GM18498 (cell line): ENCODE results near the gene GSE1.

Source experiments
- ATAC-seq: cut with Tn5 transposase; IDR thresholded peaks from one replicate; pipeline ENCODE4 v1.9.1; 2021; ENCODE audit warnings: mild to moderate bottlenecking, moderate library complexity; ENCODE audit not compliant: unreplicated experiment

GSE1 gene

DNA sequence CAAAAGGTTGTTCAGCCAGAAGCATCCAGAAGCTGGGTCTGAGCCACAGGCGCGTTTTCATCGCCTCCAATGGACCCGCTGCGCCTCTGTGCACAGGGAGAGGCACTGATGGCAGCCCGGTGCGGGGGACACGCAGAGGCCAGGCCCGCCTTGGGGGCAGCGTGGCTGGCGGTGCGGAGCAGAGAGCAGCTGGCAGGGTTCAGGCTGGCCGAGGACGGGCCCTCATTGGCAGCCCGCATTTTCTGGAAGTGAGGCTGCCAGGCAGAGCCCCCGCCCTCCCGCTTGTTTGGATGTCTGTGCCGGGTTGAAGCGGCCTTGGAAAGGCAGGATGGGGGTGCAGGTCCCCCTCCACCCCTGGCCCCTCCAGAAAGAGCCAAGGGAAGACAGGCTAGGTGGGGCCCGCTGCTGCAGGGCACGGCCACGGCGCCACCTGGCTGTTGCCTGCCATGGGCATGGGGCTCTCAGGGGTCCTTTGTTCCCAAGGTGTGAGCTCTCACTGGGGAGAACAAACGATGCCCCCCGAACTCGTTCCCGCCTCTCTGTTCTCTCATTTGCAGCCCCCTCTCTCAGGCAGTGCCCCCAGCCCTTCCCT lies 18.8 kb downstream of the GSE1 start:
- no peak for ATAC-seq

DNA sequence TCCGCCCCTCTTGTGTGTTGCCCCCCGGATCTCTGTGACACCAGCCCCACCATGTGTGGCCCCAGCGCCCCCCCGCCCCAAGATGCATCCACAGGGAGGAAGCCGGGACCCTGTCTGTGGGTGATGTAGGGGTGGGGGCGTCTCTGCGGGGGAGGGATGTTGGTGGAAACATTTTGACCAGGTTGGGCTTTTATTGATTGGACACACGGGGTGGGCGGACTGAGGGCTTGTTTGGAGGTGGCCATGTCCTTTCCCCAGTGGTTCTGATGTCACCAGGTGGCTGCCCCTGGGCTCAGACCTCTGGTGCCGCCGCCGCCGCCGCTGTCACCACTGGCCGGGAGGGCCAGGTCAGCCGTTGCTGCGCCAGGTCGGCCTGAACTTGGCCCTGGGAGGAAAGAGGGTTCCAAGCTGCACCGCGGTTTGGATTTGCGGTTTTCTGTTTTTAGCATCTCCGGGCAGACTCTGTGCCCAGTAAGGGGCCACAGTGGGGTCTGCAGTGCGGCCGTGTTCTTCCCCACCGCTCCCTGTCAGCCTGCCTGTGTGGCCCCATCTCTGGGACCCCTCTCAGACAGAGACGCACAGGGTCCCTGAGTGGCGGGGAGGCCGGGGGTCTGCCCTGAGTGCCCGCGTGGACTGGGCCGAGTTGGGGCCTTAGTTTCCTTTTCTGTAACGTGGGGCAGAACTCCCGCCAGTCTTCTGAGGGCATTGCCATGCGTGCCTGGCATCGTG lies 19.8 kb downstream of the GSE1 start:
- no peak for ATAC-seq

DNA sequence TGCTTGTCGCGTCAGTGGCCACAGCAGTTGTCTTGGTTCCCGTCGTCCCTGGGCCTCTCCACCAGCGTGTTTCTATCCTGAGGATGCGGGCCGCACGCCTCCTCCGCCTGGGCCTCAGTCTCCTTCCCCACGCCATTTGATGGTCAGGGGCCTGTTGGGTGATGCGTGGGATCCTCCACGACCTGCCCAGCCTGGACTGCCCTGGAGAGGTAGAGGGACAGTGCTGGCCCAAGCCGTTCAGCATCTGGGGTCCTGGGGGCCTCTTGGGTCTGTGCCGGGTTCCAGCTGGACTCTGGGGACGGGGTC lies 20.3 kb downstream of the GSE1 start:
- ATAC-seq = no peak

DNA sequence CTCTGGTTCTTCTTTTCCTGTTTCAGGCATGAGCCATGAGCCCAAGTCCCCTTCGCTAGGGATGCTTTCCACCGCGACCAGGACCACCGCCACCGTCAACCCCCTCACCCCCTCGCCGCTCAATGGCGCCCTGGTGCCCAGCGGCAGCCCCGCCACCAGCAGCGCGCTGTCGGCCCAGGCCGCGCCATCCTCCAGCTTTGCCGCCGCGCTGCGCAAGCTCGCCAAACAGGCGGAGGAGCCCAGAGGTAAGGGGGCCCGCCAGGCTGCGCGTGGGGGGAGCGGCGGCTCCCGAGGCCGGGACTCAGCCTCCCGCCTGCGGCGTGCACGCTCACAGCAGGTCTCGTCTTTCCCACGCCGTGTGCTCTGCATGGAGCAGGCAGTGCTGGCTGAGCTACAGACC lies 20.8 kb downstream of the GSE1 start:
- ATAC-seq = no peak

DNA sequence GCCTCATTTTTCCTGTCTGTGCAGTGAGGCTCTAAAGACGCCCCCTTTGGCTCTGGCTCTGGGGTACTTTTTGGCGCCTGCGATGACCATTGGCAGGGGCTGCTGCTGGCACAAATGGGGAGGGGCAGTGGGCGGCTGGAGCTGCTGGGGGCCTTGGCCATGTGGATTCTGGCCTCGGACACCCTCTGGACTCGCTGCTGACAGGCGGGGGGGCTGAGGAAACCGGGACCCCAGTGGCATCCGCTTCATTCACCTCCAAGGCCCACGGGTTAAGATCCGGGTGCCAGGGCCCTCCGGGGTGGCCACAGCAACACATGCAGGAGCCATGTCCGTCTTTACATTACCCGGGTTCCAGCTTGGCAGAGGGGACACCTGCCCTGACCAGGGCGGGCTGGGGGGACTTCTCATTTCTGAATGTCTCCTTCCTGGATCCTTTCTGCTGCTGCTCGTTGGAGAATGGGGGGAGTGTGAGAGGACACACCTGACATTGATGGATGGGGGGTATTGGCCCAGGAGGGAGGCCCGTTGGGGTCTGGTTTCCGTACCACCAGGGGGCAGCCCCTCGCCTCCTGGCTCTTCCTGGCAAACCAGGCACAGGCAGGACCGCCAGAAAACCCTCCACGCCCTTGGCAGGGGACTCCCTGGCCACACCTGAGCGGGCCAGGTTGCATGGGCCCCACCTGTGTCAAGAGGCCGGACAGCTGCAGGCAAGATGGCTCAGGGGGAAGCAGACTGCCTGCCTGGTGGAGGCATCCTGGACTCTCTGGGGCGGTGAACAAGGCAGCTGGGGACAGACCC lies 21.8 kb downstream of the GSE1 start:
- no peak for ATAC-seq

DNA sequence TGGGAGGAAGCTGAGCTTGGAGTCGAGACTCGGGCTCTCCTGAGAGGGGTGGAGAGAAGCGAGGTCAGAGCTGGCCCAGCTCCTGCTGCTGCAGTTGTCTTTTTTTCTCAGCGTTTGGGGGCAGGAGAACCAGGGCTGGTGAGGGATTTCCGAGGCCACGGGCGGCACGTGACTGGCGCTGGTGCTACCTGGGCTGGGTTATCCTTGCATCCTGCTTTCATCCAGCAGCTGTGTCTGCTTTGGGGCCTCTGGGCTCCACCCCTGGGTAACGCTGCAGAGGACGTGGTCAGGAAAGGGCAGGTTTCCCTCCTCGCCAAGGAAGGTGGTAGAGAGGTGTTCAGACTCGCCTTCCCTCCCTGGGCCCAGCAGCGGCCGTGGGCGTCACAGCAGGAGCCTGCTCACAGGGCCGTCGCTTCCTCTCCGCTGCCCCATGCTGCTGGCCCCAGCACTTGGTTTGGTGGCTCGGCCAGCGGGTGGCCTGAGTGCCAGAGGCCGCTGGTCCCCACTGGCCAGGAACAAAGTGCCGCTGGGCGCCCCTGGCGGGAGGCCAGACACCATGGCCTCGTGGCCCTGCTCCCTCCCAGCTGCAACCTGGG lies 22.5 kb downstream of the GSE1 start:
- ATAC-seq = no peak

DNA sequence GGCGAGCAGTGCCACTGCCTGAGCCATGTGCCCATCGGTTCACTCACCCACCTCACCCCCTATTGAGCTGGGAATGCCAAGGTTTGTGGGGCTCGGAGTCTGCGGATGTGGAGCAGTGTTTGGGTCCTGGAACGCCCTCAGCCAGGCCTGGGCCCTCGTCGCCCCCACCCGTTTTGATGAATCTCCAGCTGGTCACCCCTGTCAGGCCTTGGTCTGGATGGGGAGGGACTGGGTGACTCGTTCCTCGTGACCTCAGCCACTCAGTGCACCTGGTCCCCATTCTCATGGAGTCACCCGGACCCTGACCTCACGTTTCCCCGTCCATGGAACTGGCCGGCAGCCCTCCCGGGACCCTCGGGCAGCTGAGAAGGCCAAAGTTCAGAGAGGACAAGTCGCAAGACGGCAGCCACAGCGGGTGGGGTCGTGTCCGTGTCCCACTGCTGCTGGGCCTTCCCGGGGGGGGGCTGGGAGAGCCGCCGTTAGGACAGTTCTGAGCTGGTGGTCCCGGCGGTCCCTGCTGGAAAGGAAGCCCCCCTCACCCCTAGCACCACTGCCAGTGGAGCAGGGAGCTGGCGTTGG lies 23.2 kb downstream of the GSE1 start:
- no peak for ATAC-seq

DNA sequence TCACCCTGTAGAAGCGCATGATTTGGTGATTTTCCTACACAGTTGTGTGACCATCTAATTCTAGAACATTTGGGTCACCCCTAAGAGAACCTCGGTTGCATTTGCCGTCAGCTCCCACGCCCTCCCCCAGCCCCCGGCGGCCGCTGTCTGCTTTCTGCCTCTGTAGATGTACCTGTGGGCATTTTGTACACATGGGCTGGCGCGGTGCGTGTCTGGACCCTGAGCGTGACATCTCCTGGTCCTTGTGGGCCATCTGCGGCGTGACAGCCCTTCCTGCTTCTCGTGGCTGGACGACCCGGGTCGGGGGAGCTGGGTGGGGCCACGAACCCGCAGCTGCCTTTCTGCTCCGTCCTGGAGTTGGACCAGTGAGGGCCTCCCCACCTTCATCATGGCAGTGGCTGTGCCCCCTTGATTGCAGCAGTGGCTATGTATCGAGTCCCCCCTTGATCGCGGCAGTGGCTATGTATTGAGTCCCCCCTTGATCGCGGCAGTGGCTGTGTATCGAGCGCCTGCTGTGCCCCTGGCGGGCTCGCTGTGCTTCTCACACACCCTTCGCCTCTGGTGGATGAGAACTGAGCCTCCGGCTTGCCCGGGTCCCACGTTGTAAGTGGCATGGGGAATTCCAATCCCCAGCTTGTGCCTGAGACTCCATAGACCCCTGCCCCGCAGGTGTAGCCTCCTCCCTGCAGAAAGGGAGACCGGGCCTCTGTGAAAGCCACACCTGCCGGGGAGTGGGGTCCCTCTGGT lies 24.1 kb downstream of the GSE1 start:
- ATAC-seq = no peak

DNA sequence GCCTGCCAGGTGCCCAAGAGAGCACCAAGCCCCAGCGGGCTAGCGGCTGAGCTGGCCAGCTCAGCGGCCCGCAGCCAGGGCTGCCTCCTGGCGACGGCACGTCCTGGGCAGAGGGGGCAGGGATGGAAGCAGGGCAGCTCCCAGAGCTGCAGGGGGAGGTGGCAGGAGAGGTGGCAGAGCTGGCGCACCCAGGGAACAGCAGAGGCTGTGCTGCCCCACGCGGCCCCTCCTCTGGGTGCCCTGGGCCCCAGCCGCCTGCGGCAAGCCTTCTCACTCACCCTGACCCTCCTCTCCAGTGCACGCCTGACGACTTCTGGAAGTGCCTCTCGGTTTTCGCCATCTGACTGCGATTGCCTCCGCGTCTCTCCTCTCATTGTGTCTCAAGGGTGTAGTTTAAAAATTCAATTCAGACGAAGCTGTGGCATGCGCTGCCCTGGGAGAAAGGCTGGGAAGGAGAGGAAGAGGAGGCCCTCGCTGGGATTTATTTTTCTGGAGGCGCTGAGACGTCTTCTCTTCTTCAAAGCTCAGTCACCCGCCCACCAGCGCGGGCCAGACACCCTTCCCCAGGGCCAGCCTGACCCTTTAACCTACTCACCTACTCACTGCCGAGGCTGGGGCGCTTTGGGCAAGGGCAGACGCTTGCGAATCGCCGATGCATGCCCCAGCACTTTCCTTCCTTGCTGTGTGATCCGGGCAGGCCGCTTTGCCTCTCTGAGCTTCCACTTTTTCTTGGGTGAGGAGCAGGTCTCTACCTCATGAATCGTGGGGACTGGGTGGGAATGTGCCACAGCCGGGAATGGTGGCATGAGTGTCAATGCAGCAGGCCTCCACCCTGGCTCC lies 24.9 kb downstream of the GSE1 start:
- ATAC-seq = no peak

DNA sequence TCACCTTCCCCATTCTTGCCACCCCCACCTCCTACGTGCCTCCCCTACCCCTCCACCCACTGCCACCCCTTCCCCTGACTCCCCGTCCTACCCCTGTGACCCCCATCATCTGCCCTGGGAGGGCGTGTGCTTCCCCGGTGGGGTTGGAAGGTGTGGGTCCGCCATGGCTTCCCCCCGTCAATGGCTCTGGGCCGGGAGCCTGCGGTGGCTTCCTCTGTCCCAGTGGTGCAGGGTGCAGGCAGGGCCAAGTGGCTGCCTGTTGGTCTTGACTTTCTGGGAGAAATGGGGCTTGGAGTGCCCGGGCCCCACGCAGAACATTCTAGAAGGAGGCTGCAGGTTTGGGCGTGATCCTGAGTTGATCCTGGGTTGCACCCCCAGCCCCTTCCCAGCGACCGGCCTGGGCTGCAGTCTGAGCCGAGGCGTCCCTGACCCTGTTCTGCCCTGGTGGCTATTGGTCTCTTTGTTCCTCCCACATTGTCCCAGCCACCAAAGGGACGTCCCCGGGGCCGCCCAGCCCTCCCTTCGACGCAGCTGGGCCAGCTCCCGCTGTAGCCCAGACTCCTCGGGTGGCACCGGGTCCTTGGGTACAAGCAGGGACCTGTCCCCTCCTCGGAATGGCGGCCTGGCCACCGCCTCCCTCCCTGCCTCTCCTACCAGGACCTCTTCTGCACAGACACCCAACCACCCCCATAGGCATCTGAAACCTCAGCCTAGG lies 25.7 kb downstream of the GSE1 start:
- ATAC-seq = no peak

DNA sequence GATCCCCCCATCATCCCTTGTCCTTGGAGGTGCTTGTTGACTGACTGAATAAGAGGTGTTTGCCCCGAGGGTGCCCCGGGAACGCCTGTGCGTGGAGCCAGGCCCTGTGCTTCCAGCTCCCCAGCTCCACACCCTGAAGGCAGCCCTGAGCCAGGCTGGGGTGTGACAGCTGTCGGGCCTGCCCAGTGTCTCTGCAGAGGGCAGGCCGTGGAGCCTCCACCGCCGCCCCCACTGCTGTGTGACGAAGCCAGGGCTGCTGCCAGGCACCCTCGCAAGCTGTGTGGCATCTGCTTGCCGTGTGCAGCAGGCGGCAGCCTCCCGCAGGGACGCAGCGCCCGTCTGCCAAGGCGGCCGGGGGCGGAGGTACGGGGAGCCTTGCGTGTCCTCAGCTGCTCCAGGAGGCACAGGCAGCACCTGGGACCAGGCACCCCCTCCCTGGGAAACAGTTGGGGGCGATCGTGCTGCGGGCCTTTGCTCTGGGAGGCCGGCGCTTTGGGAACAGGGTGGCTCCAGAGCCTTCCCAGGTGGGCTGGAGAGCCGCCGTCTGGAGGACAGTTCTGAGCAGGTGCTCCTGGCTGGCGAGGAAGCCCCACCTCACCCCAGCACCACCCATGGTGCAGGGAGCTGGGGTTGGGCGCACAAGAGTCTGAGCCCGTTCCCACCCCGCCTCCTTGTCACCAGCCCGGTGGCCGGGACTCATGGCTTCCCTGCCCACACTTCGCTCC lies 26.6 kb downstream of the GSE1 start:
- no peak for ATAC-seq

DNA sequence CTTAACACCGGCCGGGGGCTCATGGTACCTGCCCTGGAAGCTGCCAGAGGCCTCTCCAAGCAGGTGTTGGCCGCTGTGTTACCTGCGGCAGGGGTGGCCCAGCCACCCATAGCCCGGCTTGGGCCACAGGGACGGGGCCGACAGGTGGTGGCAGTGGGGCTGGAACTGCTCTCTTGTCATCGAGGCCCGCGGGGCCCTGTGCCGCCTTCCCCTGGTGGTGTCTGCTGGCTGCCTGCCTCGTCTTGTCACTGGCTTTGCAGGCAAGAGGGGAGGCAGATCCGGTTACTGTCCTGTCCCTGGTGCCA lies 27.1 kb downstream of the GSE1 start:
- ATAC-seq = no peak

DNA sequence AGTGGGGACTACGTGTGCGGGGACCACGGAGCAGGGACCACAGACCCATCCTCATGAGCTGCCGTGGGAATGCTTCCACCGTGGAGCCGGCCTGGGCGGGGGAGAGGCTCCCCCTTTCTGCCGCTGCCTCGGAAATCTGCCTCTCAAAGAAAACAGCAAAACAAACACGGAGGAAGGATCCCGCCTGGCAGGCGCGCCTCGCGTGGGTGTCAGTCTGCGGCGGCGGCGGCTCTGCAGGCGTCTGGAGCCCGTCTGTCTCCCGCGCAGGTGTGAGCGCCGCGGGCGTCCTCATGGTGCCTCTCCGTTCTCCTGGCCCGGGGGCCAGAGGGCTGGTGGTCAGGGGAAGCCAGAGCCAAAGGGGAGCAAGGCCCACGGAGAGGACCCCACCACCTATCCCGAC lies 27.5 kb downstream of the GSE1 start:
- no peak for ATAC-seq

DNA sequence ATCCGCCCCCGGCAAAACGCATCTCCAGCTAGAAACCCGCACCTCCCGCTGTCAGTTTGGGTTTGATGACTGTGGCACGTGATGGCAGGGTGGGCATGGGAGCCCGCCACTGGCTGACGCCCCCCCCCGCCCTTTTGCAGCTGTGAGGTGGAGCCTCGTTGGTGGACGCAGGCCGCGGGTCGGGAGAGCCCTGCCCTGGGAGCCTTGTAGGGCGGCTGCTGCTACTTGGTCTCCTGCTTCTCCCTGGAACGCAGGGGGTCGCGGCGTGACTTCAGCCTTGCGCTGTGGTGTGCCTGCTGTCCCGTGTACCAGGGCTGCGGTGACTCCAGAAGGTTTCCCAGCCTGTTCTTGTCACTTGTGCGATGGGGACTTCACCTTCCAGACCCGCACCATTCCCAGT lies 28.2 kb downstream of the GSE1 start:
- no peak for ATAC-seq

DNA sequence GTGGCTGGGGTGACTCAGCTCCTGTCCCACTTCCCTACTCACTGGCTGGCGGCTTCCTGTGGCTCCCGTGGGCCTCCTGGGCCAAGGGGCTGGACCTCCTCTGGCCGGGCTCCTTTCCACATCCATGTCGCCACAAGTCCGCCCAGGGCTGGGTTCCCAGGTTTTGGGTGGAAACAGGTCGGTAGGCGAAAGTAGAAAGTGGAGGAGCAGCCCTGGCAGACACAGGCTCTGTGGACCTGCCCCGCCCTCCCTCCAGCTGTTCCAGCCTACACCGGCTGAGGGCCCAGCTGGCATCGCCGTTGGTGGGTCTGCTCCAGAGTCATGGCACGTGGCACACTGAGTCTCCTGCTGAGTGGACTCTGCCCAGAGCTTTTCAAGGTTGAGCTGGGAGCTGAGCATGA lies 28.7 kb downstream of the GSE1 start:
- no peak for ATAC-seq

DNA sequence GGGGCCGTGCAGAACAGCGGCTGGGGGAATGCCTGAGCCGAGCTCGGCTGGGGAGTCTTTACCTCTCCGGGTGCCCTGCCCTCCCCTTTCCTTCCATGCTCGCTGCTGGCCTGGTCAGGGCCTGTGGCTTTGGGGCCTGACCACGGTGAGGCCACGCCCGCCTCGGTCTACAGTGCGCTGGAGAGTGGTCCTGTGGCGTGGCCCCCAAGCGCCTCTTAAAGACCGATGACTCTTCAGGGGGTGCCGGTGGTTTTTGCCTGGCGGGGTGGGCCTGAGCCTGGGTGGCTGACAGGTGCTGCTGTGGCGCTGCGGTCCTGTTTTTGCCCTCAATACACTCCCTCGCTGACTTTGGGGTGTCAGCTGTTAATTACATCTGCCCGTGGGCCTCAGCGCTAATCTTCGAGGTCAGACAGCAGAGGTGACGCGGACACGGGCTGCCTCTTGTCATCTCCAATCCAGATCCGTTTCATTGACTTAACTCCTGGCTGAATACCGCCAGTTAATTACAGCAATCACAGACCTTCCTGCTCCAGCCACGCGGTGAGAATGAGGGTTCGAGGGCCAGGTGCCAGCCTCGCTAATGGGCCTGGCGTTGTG lies 29.7 kb downstream of the GSE1 start:
- ATAC-seq = no peak

DNA sequence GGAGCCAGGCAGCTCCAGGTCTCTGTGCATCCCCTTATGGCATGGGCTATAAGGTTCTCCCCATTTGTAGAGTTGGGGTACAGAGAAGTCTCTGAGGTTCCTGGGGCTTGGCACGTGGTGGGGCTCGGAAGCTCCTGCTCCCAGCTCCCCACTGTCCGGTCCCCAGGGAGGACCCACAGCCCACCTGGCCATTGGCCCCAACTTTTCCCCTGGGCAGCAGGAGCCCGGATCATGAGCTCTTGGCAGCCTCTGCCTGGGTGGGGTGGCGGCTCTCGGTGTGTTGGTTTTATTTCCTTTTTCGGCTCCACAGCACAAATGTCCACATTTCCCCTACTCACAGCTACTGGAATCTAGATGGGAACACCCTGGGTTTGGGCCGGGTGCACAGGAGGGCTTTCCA lies 30.5 kb downstream of the GSE1 start:
- ATAC-seq = no peak

DNA sequence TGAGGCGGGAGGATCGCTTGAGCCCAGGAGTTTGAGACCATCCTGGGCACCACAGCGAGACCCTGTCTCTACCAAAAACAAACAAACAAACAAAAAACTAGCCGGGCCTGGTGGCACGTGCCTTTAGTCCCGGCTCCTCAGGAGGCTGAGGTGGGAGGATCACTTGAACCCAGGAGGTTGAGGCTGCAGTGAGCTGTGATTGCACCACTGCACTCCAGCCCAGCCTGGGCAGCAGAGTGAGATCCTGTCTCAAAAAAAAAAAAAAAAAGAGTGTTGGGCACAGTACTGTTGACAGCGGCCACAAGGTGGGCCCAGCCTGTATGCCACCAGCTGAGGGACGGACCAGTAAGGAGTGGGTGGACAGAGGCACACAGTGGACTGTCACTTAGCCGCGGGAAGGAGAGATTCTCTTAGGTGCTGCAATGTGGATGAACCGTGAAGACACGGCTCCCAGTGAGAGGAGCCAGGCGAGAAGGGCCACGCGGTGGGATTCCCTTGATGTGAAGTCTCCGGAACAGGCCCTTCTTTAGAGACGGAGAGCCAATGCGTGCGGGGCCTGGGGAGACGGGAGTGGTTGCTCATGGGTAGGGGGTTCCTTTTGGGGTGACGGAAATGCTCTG lies 31.1 kb downstream of the GSE1 start:
- no peak for ATAC-seq
